HG03280 (cell line): Measurements from ENCODE around the gene LAPTM5.
"Not testable (repeated sequence)": the region's sequence is repeated elsewhere in the genome, so short reads cannot be mapped to it uniquely, and the experiment has no call there.

Experiments
- ATAC-seq: cut with Tn5 transposase; IDR thresholded peaks from one replicate; pipeline ENCODE4 v1.9.1; 2021; ENCODE audit warnings: mild to moderate bottlenecking, moderate library complexity; ENCODE audit not compliant: unreplicated experiment

The LAPTM5 gene

GRCh38 chr1:30757352-30758120, at the start of gene LAPTM5:
TSS of gene LAPTM5 (minus strand) at chr1:30757774. CDS start at chr1:30757745, 29 bp downstream.
- no peak for ATAC-seq

- ATAC-seq, result no peak
Measured at GRCh38 chr1:30806381-30807317, 49.1 kb upstream of the LAPTM5 start.

- ATAC-seq, result no peak
Measured at GRCh38 chr1:30805304-30806003, 47.9 kb upstream of the LAPTM5 start.

- ATAC-seq, result no peak
Measured at GRCh38 chr1:30804822-30805221, 47.2 kb upstream of the LAPTM5 start.

- ATAC-seq, result no peak
Measured at GRCh38 chr1:30804352-30804751, 46.8 kb upstream of the LAPTM5 start.

- ATAC-seq, result no peak
Measured at GRCh38 chr1:30803562-30803961, 46.0 kb upstream of the LAPTM5 start.

GRCh38 chr1:30801771-30802198, 44.2 kb upstream of the LAPTM5 start:
- no peak for ATAC-seq

GRCh38 chr1:30799233-30799511, 41.6 kb upstream of the LAPTM5 start:
- no peak for ATAC-seq

- ATAC-seq, result no peak
Measured at GRCh38 chr1:30798389-30799232, 41.0 kb upstream of the LAPTM5 start.

- no peak for ATAC-seq
Measured at GRCh38 chr1:30795026-30795425, 37.5 kb upstream of the LAPTM5 start.

GRCh38 chr1:30794260-30794659, 36.7 kb upstream of the LAPTM5 start:
- ATAC-seq, result no peak

GRCh38 chr1:30793209-30793608, 35.6 kb upstream of the LAPTM5 start:
- ATAC-seq, result no peak

GRCh38 chr1:30791868-30792267, 34.3 kb upstream of the LAPTM5 start:
- ATAC-seq, result no peak

- no peak for ATAC-seq
Measured at GRCh38 chr1:30790850-30791778, 33.5 kb upstream of the LAPTM5 start.

GRCh38 chr1:30790256-30790525, 32.6 kb upstream of the LAPTM5 start:
- not testable (repeated sequence) for ATAC-seq

GRCh38 chr1:30789388-30790255, 32.0 kb upstream of the LAPTM5 start:
- no peak for ATAC-seq

GRCh38 chr1:30788580-30789387, 31.2 kb upstream of the LAPTM5 start:
- no peak for ATAC-seq
